IgD-negative memory B cell (primary cell): Measurements from ENCODE around the gene RYR2. TPM values are rescaled to one million over a fixed set of nuclear protein-coding genes. Genes with fewer than 3 reads are reported as not detected.
A peak's percentile ranks its signal among the peaks of the same experiment; 100 is the strongest.
"Not testable (repeated sequence)": the region's sequence is repeated elsewhere in the genome, so short reads cannot be mapped to it uniquely, and the experiment has no call there.

ENCODE experiments used
- H3K27ac Mint-ChIP-seq, 3 donors: one replicate each; pipeline ENCODE4 v1.8.0; 2020 to 2022; ENCODE audit warnings: mild to moderate bottlenecking in 3 of 3, mixed read lengths in 3 of 3, moderate library complexity in 1 of 3
- H3K27me3 Mint-ChIP-seq: one replicate; pipeline ENCODE4 v1.8.0; 2021; ENCODE audit warnings: mixed read lengths
- H3K36me3 Mint-ChIP-seq: one replicate; pipeline ENCODE4 v1.8.0; 2020; ENCODE audit warnings: mild to moderate bottlenecking, mixed read lengths
- H3K4me1 Mint-ChIP-seq, 3 donors: one replicate each; pipeline ENCODE4 v1.8.0; 2020 to 2022; ENCODE audit warnings: mixed read lengths in 3 of 3, mild to moderate bottlenecking in 1 of 3
- H3K4me3 Mint-ChIP-seq, 4 donors: one replicate each; pipeline ENCODE4 v1.8.0; 2020 to 2022; ENCODE audit warnings: mild to moderate bottlenecking in 4 of 4, mixed read lengths in 4 of 4, moderate library complexity in 3 of 4
- H3K9me3 Mint-ChIP-seq, 3 donors: one replicate each; pipeline ENCODE4 v1.8.0; 2020 to 2021; ENCODE audit warnings: mixed read lengths in 3 of 3, mild to moderate bottlenecking in 1 of 3
- polyA plus RNA-seq: library from polyadenylated mRNA; unstranded; fragments of 300-500 nt; fragmentation: Illumina TruSeq; gene quantifications from one replicate; pipeline ENCODE4 v1.2.3, GENCODE V29; 2021

Gene RYR2
- polyA plus RNA-seq, 1 donor from 2014 or later = not detected

GRCh38 chr1:237820634-237821033 lies 778.6 kb downstream of the RYR2 start:
- not testable (repeated sequence) for H3K27ac Mint-ChIP-seq, H3K4me3 Mint-ChIP-seq, H3K4me1 Mint-ChIP-seq, H3K36me3 Mint-ChIP-seq, H3K27me3 Mint-ChIP-seq, H3K9me3 Mint-ChIP-seq

- H3K4me1 Mint-ChIP-seq = no peaks in the 10 kb centered on the region
- no peaks in the 10 kb centered on the region for H3K27me3 Mint-ChIP-seq
- peaks cover 0 to 4% (median 2%) of the 10 kb centered on the region in 3 donors for H3K9me3 Mint-ChIP-seq
- peaks cover 2% of the 10 kb centered on the region for H3K36me3 Mint-ChIP-seq
- H3K4me3 Mint-ChIP-seq = no peak overlapping the region
- H3K27ac Mint-ChIP-seq = no peak overlapping the region
Observed at GRCh38 chr1:237832858-237833257, 790.9 kb downstream of the RYR2 start.

DNA sequence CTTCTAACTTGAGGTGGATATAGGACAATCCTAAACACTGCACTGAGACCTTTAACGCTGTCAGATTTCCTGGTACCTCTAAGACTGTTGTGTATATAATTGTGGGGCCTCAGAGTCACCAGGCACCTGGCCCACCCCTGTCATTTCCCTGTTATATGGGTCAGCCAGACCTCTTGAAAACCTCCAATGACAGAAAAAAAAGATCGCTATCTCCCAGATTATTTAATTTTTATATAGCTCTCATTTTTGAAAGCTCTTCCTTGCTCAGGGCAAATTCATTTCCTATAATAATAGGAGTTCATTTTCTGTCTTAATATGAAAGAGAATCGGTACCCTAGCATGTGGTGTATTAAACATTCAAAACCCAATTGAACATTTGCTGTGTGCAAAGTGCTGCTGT lies 792.1 kb downstream of the RYR2 start:
- peaks cover 0 to 4% (median 3%) of the 10 kb centered on the region in 3 donors for H3K9me3 Mint-ChIP-seq
- H3K36me3 Mint-ChIP-seq = no peaks in the 10 kb centered on the region
- H3K27ac Mint-ChIP-seq = no peak overlapping the region
- no peak overlapping the region for H3K4me3 Mint-ChIP-seq
- H3K27me3 Mint-ChIP-seq = no peaks in the 10 kb centered on the region
- H3K4me1 Mint-ChIP-seq = no peaks in the 10 kb centered on the region

- Mint-ChIP-seq H3K27me3 (no peaks in the 10 kb centered on the region), H3K9me3 (peaks cover 0 to 4% (median 0%) of the 10 kb centered on the region in 3 donors), H3K4me3 (no peak overlapping the region), H3K27ac (no peak overlapping the region), H3K4me1 (no peaks in the 10 kb centered on the region), H3K36me3 (no peaks in the 10 kb centered on the region)
Observed at GRCh38 chr1:237834461-237834860, 792.5 kb downstream of the RYR2 start.

- Mint-ChIP-seq H3K27ac (no peak overlapping the region), H3K4me1 (no peaks in the 10 kb centered on the region), H3K4me3 (no peak overlapping the region), H3K9me3 (peaks cover 2 to 11% (median 9%) of the 10 kb centered on the region in 3 donors), H3K27me3 (no peaks in the 10 kb centered on the region), H3K36me3 (no peaks in the 10 kb centered on the region)
Observed at GRCh38 chr1:237838320-237838719, 796.3 kb downstream of the RYR2 start.

DNA sequence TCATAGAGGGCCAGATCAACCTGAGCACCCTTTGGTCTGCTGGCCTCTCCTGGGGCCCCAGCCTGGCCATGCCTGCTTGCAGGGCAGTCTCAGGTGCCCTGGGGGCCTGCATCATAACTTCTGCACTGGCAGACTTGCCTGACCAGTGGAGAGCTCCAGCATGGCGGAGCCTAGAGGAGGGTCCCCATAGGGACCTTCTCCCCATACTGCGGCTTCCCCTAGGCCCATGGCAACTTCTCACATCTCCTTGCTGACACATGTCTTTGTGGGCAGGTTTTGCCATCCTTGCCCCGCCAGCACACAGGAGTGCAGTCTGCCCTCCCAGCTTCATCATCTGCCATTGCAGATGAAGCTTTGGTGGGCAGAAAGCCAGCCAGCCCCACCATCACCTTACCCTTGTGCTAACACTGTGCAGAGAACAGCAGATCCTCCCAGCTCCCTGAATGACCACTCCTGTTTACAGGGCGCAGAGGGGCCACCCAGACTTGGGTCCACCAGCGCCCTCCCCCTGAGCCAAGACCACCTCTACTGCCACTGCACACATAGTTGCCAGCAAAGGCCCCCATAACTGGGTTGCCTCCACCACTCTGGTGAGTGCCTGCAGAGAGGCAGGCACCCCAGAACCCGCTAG lies 797.0 kb downstream of the RYR2 start:
- H3K9me3 Mint-ChIP-seq = peaks cover 4 to 11% (median 9%) of the 10 kb centered on the region in 3 donors
- no peak overlapping the region for H3K4me3 Mint-ChIP-seq
- no peak overlapping the region for H3K27ac Mint-ChIP-seq
- no peaks in the 10 kb centered on the region for H3K4me1 Mint-ChIP-seq
- no peaks in the 10 kb centered on the region for H3K36me3 Mint-ChIP-seq
- H3K27me3 Mint-ChIP-seq = no peaks in the 10 kb centered on the region

- Mint-ChIP-seq H3K27me3 (no peaks in the 10 kb centered on the region), H3K36me3 (no peaks in the 10 kb centered on the region), H3K4me3 (peak overlapping the region in 1 of 4 donors; percentile 4), H3K4me1 (no peaks in the 10 kb centered on the region), H3K27ac (no peak overlapping the region), H3K9me3 (peaks cover 4 to 11% (median 9%) of the 10 kb centered on the region in 3 donors)
Observed at GRCh38 chr1:237841485-237841884, 799.5 kb downstream of the RYR2 start.

- peaks cover 1 to 14% (median 9%) of the 10 kb centered on the region in 3 donors for H3K9me3 Mint-ChIP-seq
- not testable (repeated sequence) for H3K4me1 Mint-ChIP-seq, H3K36me3 Mint-ChIP-seq, H3K4me3 Mint-ChIP-seq, H3K27me3 Mint-ChIP-seq, H3K27ac Mint-ChIP-seq
Observed at GRCh38 chr1:237843516-237843915, 801.5 kb downstream of the RYR2 start.

DNA sequence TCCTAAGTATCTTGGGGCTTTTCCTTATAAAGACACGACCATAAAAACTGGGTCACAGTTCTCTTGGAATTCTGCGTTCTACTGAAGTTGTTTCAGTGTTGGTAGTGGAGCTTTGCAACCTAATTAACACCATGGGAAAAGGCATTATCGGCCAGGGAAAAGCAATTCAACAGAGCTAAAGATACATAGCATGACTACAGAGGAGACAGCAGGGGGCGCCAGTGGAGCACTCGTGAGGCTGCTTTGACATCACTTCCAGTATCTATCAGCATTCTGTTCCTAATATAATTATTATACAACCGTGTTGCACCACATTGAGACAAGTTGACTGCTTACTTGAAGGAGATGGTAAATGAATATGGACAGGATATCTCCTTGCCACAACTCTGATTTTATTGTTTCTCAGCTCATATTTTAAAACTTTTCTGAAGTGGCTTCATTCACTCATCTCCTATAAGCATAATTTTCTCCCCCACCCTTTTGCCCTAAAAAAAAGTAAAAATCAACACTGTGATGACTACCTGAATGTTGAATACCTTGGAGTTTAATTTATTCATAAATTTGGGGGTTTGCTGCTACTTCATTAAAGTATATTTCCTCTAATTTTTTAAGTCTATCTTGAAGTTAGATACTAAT lies 809.3 kb downstream of the RYR2 start:
- H3K27me3 Mint-ChIP-seq = no peaks in the 10 kb centered on the region
- peaks cover 3 to 13% (median 3%) of the 10 kb centered on the region in 3 donors for H3K9me3 Mint-ChIP-seq
- no peaks in the 10 kb centered on the region for H3K36me3 Mint-ChIP-seq
- H3K4me1 Mint-ChIP-seq = peaks cover 0 to 1% (median 0%) of the 10 kb centered on the region in 3 donors
- H3K4me3 Mint-ChIP-seq = no peak overlapping the region
- no peak overlapping the region for H3K27ac Mint-ChIP-seq

DNA sequence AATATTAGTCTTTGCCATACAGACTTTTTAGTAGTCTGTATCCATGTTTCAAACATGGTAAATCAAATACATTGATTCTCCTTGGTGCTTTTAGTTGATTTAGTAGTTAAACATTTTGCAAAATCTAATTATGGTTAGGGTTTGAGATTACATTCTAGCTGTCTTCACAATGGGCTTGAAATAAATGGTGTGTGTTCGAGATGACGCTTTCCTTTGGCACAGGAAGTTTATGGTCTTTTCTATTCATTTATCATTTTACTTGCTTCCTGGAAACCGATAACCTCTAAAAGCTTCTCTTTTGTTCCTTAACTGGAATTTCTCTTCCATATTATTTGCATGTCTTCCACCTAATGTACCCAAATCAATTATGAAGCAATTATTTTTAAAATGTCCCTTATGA lies 810.4 kb downstream of the RYR2 start:
- Mint-ChIP-seq H3K27ac (no peak overlapping the region), H3K4me3 (no peak overlapping the region), H3K27me3 (no peaks in the 10 kb centered on the region), H3K9me3 (peaks cover 0 to 13% (median 3%) of the 10 kb centered on the region in 3 donors), H3K36me3 (no peaks in the 10 kb centered on the region), H3K4me1 (peaks cover 0 to 1% (median 0%) of the 10 kb centered on the region in 3 donors)

DNA sequence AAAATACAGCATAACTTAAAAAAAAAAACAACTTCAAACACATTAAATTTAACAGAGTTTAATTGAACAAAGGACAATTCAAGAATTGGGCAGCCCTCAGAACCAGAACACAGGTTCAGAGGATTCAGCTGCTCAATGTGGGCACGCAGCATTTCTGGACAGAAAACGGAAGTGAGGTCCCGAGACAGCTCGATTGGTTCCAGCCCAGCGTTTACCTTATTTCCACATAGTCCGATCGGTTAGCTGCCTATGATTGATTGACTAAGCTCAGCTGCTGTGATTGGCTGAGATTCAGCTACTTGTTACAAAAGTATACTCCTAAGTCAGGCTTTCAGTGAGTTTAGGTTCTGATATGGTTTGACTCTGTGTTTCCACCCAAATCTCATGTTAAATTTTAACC lies 815.5 kb downstream of the RYR2 start:
- H3K4me1 Mint-ChIP-seq = peaks cover 0 to 1% (median 0%) of the 10 kb centered on the region in 3 donors
- H3K27me3 Mint-ChIP-seq = no peaks in the 10 kb centered on the region
- no peaks in the 10 kb centered on the region for H3K36me3 Mint-ChIP-seq
- no peak overlapping the region for H3K27ac Mint-ChIP-seq
- peaks cover 2 to 3% (median 3%) of the 10 kb centered on the region in 3 donors for H3K9me3 Mint-ChIP-seq
- no peak overlapping the region for H3K4me3 Mint-ChIP-seq

GRCh38 chr1:237858992-237859391 lies 817.0 kb downstream of the RYR2 start:
- no peak overlapping the region for H3K27ac Mint-ChIP-seq
- H3K4me1 Mint-ChIP-seq = no peaks in the 10 kb centered on the region
- H3K9me3 Mint-ChIP-seq = peaks cover 0 to 3% (median 2%) of the 10 kb centered on the region in 3 donors
- H3K36me3 Mint-ChIP-seq = no peaks in the 10 kb centered on the region
- no peaks in the 10 kb centered on the region for H3K27me3 Mint-ChIP-seq
- no peak overlapping the region for H3K4me3 Mint-ChIP-seq

DNA sequence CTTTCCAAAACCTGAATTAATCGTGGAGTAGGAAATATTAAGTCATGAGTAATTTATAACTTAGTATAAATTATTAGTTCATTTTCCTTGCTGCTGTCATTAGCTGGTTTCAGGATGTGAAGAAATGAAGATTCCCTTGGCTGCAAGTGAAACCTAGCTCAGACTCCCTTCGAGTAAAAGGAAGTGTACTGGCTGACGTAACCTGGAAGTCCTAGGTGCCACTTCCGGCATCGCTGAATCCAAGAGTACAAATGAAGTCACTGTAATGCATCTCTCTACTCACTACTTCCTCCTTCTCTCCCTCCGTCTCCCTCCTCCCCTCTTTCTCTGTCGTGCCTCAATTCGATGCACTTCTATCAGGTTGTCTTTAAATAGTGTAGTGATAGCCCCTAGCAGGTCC lies 820.0 kb downstream of the RYR2 start:
- no peaks in the 10 kb centered on the region for H3K4me1 Mint-ChIP-seq
- no peaks in the 10 kb centered on the region for H3K27me3 Mint-ChIP-seq
- H3K27ac Mint-ChIP-seq = no peak overlapping the region
- peaks cover 0 to 3% (median 2%) of the 10 kb centered on the region in 3 donors for H3K9me3 Mint-ChIP-seq
- H3K4me3 Mint-ChIP-seq = no peak overlapping the region
- H3K36me3 Mint-ChIP-seq = no peaks in the 10 kb centered on the region

- H3K9me3 Mint-ChIP-seq = no peaks in the 10 kb centered on the region
- no peak overlapping the region for H3K27ac Mint-ChIP-seq
- no peak overlapping the region for H3K4me3 Mint-ChIP-seq
- no peaks in the 10 kb centered on the region for H3K27me3 Mint-ChIP-seq
- H3K36me3 Mint-ChIP-seq = no peaks in the 10 kb centered on the region
- no peaks in the 10 kb centered on the region for H3K4me1 Mint-ChIP-seq
Observed at GRCh38 chr1:237863234-237863633, 821.2 kb downstream of the RYR2 start.

- Mint-ChIP-seq H3K36me3 (no peaks in the 10 kb centered on the region), H3K27me3 (no peaks in the 10 kb centered on the region), H3K4me1 (no peaks in the 10 kb centered on the region), H3K4me3 (no peak overlapping the region), H3K9me3 (no peaks in the 10 kb centered on the region), H3K27ac (no peak overlapping the region)
Observed at GRCh38 chr1:237864338-237865244, 822.6 kb downstream of the RYR2 start.
